GM06990 (cell line): ENCODE measurements around the gene SLC25A13.
A peak's percentile ranks its signal among the peaks of the same experiment; 100 is the strongest.

Experiments
- DNase-seq: peaks from one replicate; pipeline ENCODE4 v3.0.0-alpha.2; 2011; ENCODE audit not compliant: insufficient read length; ENCODE audit errors: extremely low read depth
- H3K27me3 ChIP-seq: replicated peaks from 2 replicates; pipeline ENCODE4 v1.6.0; 2011; ENCODE audit warnings: low read length; ENCODE audit not compliant: control insufficient read depth, insufficient read depth
- H3K36me3 ChIP-seq: 2 replicates; pipeline ENCODE4 v1.5.1; 2011; ENCODE audit warnings: low read length; ENCODE audit not compliant: control insufficient read depth, insufficient read depth
- H3K4me3 ChIP-seq: replicated peaks from 2 replicates; pipeline ENCODE4 v1.5.1; 2011; ENCODE audit warnings: low read depth, mild to moderate bottlenecking, control low read depth, low read length
- TF ChIP-seq, protein P1 (sequence below): IDR thresholded peaks from 2 replicates; pipeline ENCODE4 v1.5.1; 2011; ENCODE audit warnings: low read length, control low read depth, mild to moderate bottlenecking, inconsistent platforms; ENCODE audit not compliant: insufficient read depth, poor library complexity, severe bottlenecking

The SLC25A13 gene

GRCh38 chr7:96320442-96320841 lies 1.5 kb downstream of the SLC25A13 start:
- no peaks in the 10 kb centered on the region for H3K36me3 ChIP-seq
- H3K4me3 ChIP-seq, result peak overlapping the region; percentile 81
- peak; percentile 25 for DNase-seq
- TF ChIP-seq, protein P1, sequence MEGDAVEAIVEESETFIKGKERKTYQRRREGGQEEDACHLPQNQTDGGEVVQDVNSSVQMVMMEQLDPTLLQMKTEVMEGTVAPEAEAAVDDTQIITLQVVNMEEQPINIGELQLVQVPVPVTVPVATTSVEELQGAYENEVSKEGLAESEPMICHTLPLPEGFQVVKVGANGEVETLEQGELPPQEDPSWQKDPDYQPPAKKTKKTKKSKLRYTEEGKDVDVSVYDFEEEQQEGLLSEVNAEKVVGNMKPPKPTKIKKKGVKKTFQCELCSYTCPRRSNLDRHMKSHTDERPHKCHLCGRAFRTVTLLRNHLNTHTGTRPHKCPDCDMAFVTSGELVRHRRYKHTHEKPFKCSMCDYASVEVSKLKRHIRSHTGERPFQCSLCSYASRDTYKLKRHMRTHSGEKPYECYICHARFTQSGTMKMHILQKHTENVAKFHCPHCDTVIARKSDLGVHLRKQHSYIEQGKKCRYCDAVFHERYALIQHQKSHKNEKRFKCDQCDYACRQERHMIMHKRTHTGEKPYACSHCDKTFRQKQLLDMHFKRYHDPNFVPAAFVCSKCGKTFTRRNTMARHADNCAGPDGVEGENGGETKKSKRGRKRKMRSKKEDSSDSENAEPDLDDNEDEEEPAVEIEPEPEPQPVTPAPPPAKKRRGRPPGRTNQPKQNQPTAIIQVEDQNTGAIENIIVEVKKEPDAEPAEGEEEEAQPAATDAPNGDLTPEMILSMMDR, result no peak
- no peaks in the 10 kb centered on the region for H3K27me3 ChIP-seq

- TF ChIP-seq, protein P1, result no peak
- no peak overlapping the region for H3K4me3 ChIP-seq
- no peaks in the 10 kb centered on the region for H3K27me3 ChIP-seq
- DNase-seq, result no peak
- no peaks in the 10 kb centered on the region for H3K36me3 ChIP-seq
Observed at GRCh38 chr7:96319439-96319838, 2.5 kb downstream of the SLC25A13 start.

DNA sequence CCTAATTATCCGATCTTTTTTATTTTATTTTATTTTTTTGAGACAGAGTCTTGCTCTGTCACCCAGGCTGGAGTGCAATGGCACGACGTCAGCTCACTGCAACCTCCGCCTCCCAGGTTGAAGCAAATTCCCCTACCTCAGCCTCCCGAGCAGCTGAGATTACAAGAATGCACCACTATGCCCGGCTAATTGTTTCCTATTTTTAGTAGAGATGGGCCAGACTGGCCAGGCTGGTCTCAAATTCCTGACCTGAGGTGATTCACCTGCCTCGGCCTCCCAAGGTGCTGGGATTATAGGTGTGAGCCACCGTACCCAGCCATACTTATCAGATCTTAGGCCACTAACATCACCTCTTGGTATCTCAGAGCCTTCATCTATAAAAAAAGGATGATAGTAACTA lies 4.9 kb downstream of the SLC25A13 start:
- TF ChIP-seq, protein P1, result no peak
- H3K36me3 ChIP-seq, result no peaks in the 10 kb centered on the region
- DNase-seq, result no peak
- no peak overlapping the region for H3K4me3 ChIP-seq
- no peaks in the 10 kb centered on the region for H3K27me3 ChIP-seq

- Histone ChIP-seq H3K4me3 (no peak overlapping the region), H3K27me3 (no peaks in the 10 kb centered on the region), H3K36me3 (no peaks in the 10 kb centered on the region)
- DNase-seq, result no peak
- TF ChIP-seq, protein P1, result no peak
Observed at GRCh38 chr7:96315125-96315512, 6.8 kb downstream of the SLC25A13 start.

DNA sequence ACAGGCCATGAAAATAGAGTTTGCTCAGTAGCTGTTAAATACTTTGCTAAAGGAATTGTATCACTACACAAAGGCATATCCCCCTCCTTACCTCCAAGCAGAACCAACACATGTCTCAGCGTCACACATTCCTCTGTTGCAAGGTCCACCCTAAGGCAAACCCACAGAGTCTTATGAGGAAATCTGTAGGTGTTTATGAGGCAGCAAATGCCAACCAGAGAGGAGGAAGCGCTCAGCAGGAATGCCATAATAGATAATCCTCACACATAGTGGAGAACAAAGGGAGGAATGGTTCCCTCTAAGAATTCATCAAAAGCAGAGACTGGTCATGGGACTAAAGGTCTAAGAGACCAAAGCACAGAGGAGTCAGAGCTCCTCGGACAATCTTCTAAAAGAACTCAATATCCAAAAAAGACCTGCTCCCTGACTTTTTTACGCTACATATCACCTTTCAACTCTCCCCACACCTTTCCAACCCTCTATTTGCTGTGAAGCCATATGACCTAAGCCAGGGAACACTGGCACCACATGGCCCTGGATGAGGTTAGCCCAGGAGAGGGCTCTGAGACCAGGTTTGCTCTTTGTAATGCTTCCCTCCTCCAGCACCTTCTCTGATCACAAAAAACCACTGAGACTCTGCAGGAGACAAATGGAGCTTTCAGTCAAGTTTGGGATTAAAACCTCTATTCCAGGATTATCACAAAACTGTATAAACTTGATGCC lies 7.3 kb downstream of the SLC25A13 start:
- Histone ChIP-seq H3K27me3 (no peaks in the 10 kb centered on the region), H3K36me3 (no peaks in the 10 kb centered on the region), H3K4me3 (no peak overlapping the region)
- DNase-seq, result no peak
- TF ChIP-seq, protein P1, result no peak

GRCh38 chr7:96313940-96314339 lies 8.0 kb downstream of the SLC25A13 start:
- TF ChIP-seq, protein P1, result no peak
- Histone ChIP-seq H3K4me3 (no peak overlapping the region), H3K27me3 (no peaks in the 10 kb centered on the region), H3K36me3 (no peaks in the 10 kb centered on the region)
- DNase-seq, result no peak
